ENCODE measurements around the gene LRRC4B. TPM values are rescaled to one million over a fixed set of nuclear protein-coding genes. Genes with fewer than 3 reads are reported as not detected.

LRRC4B gene
- total and polyA plus RNA-seq, 2 of the 8 experiments (the other 6 are each of a cell fraction or from before 2014, with no cell fraction given): 13.4 to 21.2 TPM

GRCh38 chr19:50511069-50511822, 57.0 kb downstream of the LRRC4B start, which contains the start of gene JOSD2 (continued):
- TF ChIP-seq POLR2AphosphoS5 (IDR thresholded peaks at IDR 0.05; ENCODE audit: low read depth, low read length): no peak
- no peak for TF ChIP-seq TAF7 (optimal IDR thresholded peaks at IDR 0.05; ENCODE audit: borderline replicate concordance, low read depth, low read length)
- no peak for TF ChIP-seq TBP (IDR thresholded peaks at IDR 0.05; ENCODE audit: low read depth, low read length)
- TF ChIP-seq SP1 (IDR thresholded peaks at IDR 0.05; ENCODE audit: low read depth, low read length): no peak
- TF ChIP-seq RBBP5 (IDR thresholded peaks at IDR 0.05; ENCODE audit: borderline replicate concordance, low read depth, low read length): 0 out of 2 replicates have a peak, but pooled peaks have one; percentile 34
- peak; percentile 90 for TF ChIP-seq BACH1 (IDR thresholded peaks at IDR 0.05; ENCODE audit: low read length)
- no peak for TF ChIP-seq RXRA (IDR thresholded peaks at IDR 0.05; ENCODE audit: insufficient read depth, low read depth, low read length)
- TF ChIP-seq EZH2 (IDR thresholded peaks at IDR 0.05; ENCODE audit: low read depth, low read length, severe bottlenecking): no peak
- peak; percentile 93 for TF ChIP-seq ATF2 (IDR thresholded peaks at IDR 0.05; ENCODE audit: low read length)
- no peak for TF ChIP-seq E2F6 (IDR thresholded peaks at IDR 0.05)
- TF ChIP-seq RAD21 (IDR thresholded peaks at IDR 0.05 in 1 of 2, conservative IDR thresholded peaks at IDR 0.05 in 1 of 2; ENCODE audit: low read depth in 2 of 2, low read length in 2 of 2): no peak
- peak; percentile 73; the same call in 1 of the 2 replicates for TF ChIP-seq GTF2F1 (IDR thresholded peaks at IDR 0.05; ENCODE audit: borderline replicate concordance, low read depth, low read length)
- TF ChIP-seq CBX8 (IDR thresholded peaks at IDR 0.05; ENCODE audit: borderline replicate concordance, low read depth, low read length): no peak
- TF ChIP-seq CHD1 (IDR thresholded peaks at IDR 0.05; ENCODE audit: low read depth, low read length): no peak
- no peak for TF ChIP-seq JUN (IDR thresholded peaks at IDR 0.05; ENCODE audit: low read depth, low read length)
- TF ChIP-seq CREB1 (IDR thresholded peaks at IDR 0.05): peak; percentile 100
- TF ChIP-seq TCF12 (IDR thresholded peaks at IDR 0.05; ENCODE audit: low read depth, low read length): no peak
- TF ChIP-seq POLR2A (IDR thresholded peaks at IDR 0.05; ENCODE audit: control extremely low read depth in 1 of 2, low read depth in 2 of 2, low read length in 2 of 2): no peak
- no peak for TF ChIP-seq TAF1 (IDR thresholded peaks at IDR 0.05; ENCODE audit: low read depth, low read length)
- 0 out of 2 replicates have a peak, but pooled peaks have one; percentile 3 for TF ChIP-seq PHF8 (conservative IDR thresholded peaks at IDR 0.05; ENCODE audit: low read depth, low read length)
- TF ChIP-seq KDM1A (IDR thresholded peaks at IDR 0.05; ENCODE audit: borderline replicate concordance, low read length): no peak
- TF ChIP-seq BCL11A (IDR thresholded peaks at IDR 0.05; ENCODE audit: low read depth in 2 of 2, low read length in 2 of 2): no peak
- TF ChIP-seq YY1 (IDR thresholded peaks at IDR 0.05; ENCODE audit: low read depth, low read length): no peak
